ENCODE results near the gene RAB24. TPM values are rescaled to one million over a fixed set of nuclear protein-coding genes. Genes with fewer than 3 reads are reported as not detected.

The RAB24 gene
- total and polyA plus RNA-seq, 2 of the 4 experiments (the other 2 are of a cell fraction) = 18.5 to 60.8 TPM

DNA sequence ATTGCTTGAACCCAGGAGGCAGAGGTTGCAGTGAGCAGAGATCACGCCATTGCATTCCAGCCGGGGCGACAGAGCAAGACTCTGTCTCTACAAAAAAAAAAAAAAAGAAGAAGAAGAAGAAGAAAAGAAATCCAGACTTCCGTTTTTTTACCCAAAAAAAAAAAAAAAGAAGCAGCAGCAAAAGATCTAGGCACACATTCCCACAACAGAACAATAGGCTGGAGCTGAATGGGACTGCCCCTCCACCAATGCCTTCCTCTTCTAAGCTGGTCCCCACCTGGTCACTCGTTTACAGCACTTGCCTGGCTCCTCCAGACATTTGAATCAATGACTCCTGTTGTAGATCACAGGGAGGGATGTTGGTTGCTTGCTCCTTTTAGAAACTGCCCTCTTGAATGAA, 49.6 kb upstream of the RAB24 start:
- no peak overlapping the region for H2BK20ac ChIP-seq (ENCODE audit: low read depth, low read length)
- POLR2A ChIA-PET (ENCODE audit: unreplicated experiment) = no interaction called here

More for the DNA sequence above, 49.6 kb upstream of the RAB24 start:
- ATAC-seq (ENCODE audit: low read depth) (no peak), DNase-seq (no peak)
- Histone ChIP-seq H4K5ac (ENCODE audit: low read depth, low read length) (no peak overlapping the region), H3K56ac (ENCODE audit: extremely low read depth, insufficient read depth, low read length) (no peak overlapping the region), H3K27me3 (ENCODE audit: control insufficient read depth, insufficient read depth, low read length) (peaks cover 8% of the 10 kb centered on the region; the same call in 1 of the 2 replicates), H3K9ac (ENCODE audit: low read depth, low read length) (no peak overlapping the region), H2BK120ac (ENCODE audit: low read depth, low read length) (no peak overlapping the region), H3K4ac (ENCODE audit: low read depth, low read length) (no peak overlapping the region), H3K23ac (ENCODE audit: low read depth, low read length) (no peak overlapping the region), H3K9me3 (ENCODE audit: control insufficient read depth, insufficient read depth, low read length) (peaks cover 2% of the 10 kb centered on the region; the same call in 1 of the 2 replicates), H4K20me1 (ENCODE audit: insufficient read depth, low read length) (peaks cover 4% of the 10 kb centered on the region), H2BK15ac (ENCODE audit: low read depth, low read length) (no peak overlapping the region), H3K79me1 (ENCODE audit: low read depth in 1 of 2, low read length in 2 of 2) (peaks cover 22 to 27% of the 10 kb centered on the region in 2 experiments), H3K18ac (ENCODE audit: low read depth, low read length) (no peak overlapping the region), H2AFZ (replicated peaks; ENCODE audit: low read length, poor library complexity) (no peak overlapping the region), H2AK5ac (ENCODE audit: low read depth, low read length) (no peak overlapping the region), H3K36me3 (ENCODE audit: control insufficient read depth, insufficient read depth, low read length) (peaks cover 5% of the 10 kb centered on the region; the same call in 1 of the 2 replicates), H4K91ac (ENCODE audit: insufficient read depth, low read depth, low read length) (no peak overlapping the region), H4K8ac (ENCODE audit: low read depth in 2 of 2, low read length in 2 of 2) (no peak overlapping the region; a peak in 1 of 4 replicates), H2AK9ac (replicated peaks; ENCODE audit: low read depth, low read length, poor library complexity) (no peak overlapping the region), H3K14ac (replicated peaks; ENCODE audit: low read depth, low read length) (no peak overlapping the region), H2BK5ac (ENCODE audit: low read depth, low read length, poor library complexity, severe bottlenecking) (no peak overlapping the region), H3K4me3 (ENCODE audit: insufficient read depth, low read depth, low read length) (no peak overlapping the region), H3K27ac (ENCODE audit: insufficient read depth, low read length) (no peak overlapping the region), H3K4me1 (ENCODE audit: control insufficient read depth, insufficient read depth, low read length) (peaks cover 16% of the 10 kb centered on the region), H3K9me1 (ENCODE audit: insufficient read depth, low read length) (peaks cover 6% of the 10 kb centered on the region; the same call in 1 of the 2 replicates), H3K4me2 (ENCODE audit: low read depth, low read length) (no peak overlapping the region)
- intact Hi-C loops (cut with micrococcal nuclease) = no loop called here
- TF ChIP-seq FOS (IDR thresholded peaks at IDR 0.05; ENCODE audit: low read depth, low read length) (no peak), MXI1 (IDR thresholded peaks at IDR 0.05; ENCODE audit: borderline replicate concordance, low read depth, low read length) (no peak), RAD21 (IDR thresholded peaks at IDR 0.05; ENCODE audit: low read length) (no peak), MAZ (IDR thresholded peaks at IDR 0.05; ENCODE audit: borderline replicate concordance, low read depth, low read length) (no peak), BHLHE40 (IDR thresholded peaks at IDR 0.05; ENCODE audit: low read depth, low read length) (no peak), RCOR1 (IDR thresholded peaks at IDR 0.05; ENCODE audit: insufficient replicate concordance, low read length) (no peak), POLR2A (IDR thresholded peaks at IDR 0.05; ENCODE audit: low read depth, low read length) (no peak), MAFK (IDR thresholded peaks at IDR 0.05; ENCODE audit: low read depth, low read length) (no peak)
- TF ChIP-seq, protein P1, sequence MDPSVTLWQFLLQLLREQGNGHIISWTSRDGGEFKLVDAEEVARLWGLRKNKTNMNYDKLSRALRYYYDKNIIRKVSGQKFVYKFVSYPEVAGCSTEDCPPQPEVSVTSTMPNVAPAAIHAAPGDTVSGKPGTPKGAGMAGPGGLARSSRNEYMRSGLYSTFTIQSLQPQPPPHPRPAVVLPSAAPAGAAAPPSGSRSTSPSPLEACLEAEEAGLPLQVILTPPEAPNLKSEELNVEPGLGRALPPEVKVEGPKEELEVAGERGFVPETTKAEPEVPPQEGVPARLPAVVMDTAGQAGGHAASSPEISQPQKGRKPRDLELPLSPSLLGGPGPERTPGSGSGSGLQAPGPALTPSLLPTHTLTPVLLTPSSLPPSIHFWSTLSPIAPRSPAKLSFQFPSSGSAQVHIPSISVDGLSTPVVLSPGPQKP (IDR thresholded peaks at IDR 0.05; ENCODE audit: borderline replicate concordance, low read depth, low read length) = no peak
- TF ChIP-seq, protein P2, sequence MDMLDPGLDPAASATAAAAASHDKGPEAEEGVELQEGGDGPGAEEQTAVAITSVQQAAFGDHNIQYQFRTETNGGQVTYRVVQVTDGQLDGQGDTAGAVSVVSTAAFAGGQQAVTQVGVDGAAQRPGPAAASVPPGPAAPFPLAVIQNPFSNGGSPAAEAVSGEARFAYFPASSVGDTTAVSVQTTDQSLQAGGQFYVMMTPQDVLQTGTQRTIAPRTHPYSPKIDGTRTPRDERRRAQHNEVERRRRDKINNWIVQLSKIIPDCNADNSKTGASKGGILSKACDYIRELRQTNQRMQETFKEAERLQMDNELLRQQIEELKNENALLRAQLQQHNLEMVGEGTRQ (IDR thresholded peaks at IDR 0.05; ENCODE audit: low read depth, low read length) = no peak
- TF ChIP-seq, protein P3, sequence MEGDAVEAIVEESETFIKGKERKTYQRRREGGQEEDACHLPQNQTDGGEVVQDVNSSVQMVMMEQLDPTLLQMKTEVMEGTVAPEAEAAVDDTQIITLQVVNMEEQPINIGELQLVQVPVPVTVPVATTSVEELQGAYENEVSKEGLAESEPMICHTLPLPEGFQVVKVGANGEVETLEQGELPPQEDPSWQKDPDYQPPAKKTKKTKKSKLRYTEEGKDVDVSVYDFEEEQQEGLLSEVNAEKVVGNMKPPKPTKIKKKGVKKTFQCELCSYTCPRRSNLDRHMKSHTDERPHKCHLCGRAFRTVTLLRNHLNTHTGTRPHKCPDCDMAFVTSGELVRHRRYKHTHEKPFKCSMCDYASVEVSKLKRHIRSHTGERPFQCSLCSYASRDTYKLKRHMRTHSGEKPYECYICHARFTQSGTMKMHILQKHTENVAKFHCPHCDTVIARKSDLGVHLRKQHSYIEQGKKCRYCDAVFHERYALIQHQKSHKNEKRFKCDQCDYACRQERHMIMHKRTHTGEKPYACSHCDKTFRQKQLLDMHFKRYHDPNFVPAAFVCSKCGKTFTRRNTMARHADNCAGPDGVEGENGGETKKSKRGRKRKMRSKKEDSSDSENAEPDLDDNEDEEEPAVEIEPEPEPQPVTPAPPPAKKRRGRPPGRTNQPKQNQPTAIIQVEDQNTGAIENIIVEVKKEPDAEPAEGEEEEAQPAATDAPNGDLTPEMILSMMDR (conservative IDR thresholded peaks at IDR 0.05; ENCODE audit: low read depth, low read length) = no peak
- CTCF ChIA-PET = no interaction called here
- BruUV-seq (replicated peaks) = no TSS peak
- in situ Hi-C loops (cut with MboI; ENCODE audit: low sequenced_read_pairs) = no loop called here
- no CpG with 5 or more reads among the region's 5 CpGs for WGBS, 2 experiments (ENCODE audit: extremely low coverage in 2 of 2, insufficient read length in 1 of 2)
- dilution Hi-C loops (cut with HindIII; ENCODE audit: low sequenced_read_pairs, unreplicated experiment) = no loop called here
